GM13977 (cell line): ENCODE measurements around the gene CPEB4.
A peak's percentile ranks its signal among the peaks of the same experiment; 100 is the strongest.

ENCODE experiments used
- DNase-seq: peaks from one replicate; pipeline ENCODE4 v3.0.0; 2012; ENCODE audit warnings: low spot score
- CTCF ChIP-seq: IDR thresholded peaks from 2 replicates; pipeline ENCODE4 v1.5.1; 2012; ENCODE audit warnings: mild to moderate bottlenecking, control low read depth; ENCODE audit not compliant: insufficient read depth; ENCODE audit errors: extremely low read depth, missing control alignments
- in situ Hi-C: fragments of 300-500 bp; cut with MboI; formaldehyde crosslinking; loops from one replicate; pipeline ENCODE4 v1.12.0; 2022; ENCODE audit warnings: low sequenced_read_pairs, low pct_unique_long_range_greater_than_20kb, mixed read lengths, inconsistent platforms; ENCODE audit not compliant: unreplicated experiment

Gene CPEB4

DNA sequence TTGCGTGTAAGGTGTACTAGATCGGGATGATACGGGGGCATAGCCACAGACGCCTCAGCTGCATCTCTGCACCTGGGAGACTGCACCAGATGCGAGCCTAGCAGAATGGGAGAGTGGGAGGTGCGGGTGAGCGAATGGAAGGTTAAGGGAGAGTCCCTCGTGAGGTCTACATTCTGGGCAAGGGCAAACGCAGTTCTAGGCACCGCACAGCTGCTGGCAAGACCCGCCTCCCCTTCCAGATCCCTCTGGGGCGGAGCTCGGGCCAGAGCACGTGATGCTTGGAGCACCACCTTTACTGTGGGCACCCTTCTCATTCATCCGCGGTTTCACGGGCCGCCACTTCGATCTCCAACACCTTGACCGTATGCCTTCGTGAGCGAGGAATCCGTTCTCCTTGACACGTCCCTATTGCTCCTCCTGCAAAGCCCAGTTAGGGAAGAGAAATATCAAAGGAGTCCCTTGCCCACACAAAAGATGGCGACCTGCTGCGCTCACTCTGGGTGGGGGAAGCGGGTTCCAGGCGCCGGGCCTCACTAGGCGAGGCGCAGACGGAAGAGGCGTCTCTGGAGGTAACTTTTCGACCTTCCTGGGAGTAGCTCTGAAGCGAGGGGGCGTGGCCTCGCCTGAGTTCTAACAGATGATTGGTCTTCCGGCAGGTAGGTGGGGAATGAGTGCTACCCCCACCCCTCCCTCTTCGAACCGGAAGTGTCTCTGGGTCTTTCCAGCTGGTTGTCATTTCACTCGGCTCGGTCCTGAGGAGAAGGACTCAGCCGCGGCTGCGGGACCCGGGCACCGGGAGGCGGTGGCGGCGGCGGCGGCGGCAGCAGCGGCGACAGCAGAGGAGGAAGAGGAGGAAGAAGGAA, at the start of gene CPEB4:
CPEB4 (plus strand) TSS at position 740 of the 863 bp plus-strand sequence. CDS start 1,385 bp downstream, outside the sequence.
- DNase-seq, result peak; percentile 98
- in situ Hi-C loops, result no loop called here
- no peak for TF ChIP-seq CTCF

GRCh38 chr5:173839117-173839713, 48.9 kb upstream of the CPEB4 start:
- DNase-seq, result no peak
- no peak for TF ChIP-seq CTCF
- in situ Hi-C loops, result no loop called here

DNA sequence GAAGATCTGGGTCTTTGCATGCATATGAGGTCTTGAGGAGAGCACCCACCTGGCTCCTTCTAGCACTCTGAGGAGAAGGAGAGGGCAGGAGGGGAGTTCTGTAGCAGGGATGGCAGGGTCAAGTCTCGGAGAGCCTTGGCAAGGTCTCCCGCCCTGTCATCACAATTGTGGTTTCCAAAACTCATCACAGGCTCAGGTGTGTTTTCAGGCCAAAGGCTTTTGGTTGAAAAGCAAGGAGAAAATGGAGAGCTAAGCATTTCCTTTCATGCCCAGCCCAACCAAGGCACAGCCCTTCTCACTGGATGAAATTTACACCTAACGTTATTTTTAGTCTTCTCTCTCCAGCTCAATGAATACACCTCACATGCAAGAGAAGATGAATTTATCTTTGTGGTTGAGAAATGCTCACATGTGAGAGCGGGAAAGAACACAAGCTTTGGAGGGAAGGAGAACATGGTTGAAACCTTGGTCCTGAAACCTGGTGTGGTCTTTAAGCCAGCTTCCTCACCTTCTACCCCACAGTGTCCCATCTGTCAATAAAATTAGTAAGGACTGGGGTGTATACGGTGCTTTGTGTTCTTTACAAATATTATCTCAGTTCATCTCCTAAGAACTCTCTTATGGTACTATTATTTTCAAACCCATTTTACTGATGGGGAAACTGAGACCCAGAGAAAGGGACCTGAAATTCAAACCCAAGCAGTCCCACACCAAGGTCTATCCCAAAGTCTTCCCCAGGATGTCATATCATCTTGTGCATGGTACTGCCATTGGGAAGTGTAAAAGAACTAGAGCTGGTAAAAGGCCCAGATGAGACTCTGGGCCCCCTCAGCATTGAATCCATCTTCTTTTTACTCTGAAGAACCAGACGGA, 47.8 kb upstream of the CPEB4 start:
- no peak for DNase-seq
- TF ChIP-seq CTCF, result no peak
- in situ Hi-C loops, result no loop called here

GRCh38 chr5:173841710-173842109, 46.4 kb upstream of the CPEB4 start:
- in situ Hi-C loops, result no loop called here
- TF ChIP-seq CTCF, result no peak
- DNase-seq, result no peak

- in situ Hi-C loops, result no loop called here
- no peak for TF ChIP-seq CTCF
- DNase-seq, result no peak
These were observed 44.4 kb upstream of the CPEB4 start for GRCh38 chr5:173843794-173844193.

DNA sequence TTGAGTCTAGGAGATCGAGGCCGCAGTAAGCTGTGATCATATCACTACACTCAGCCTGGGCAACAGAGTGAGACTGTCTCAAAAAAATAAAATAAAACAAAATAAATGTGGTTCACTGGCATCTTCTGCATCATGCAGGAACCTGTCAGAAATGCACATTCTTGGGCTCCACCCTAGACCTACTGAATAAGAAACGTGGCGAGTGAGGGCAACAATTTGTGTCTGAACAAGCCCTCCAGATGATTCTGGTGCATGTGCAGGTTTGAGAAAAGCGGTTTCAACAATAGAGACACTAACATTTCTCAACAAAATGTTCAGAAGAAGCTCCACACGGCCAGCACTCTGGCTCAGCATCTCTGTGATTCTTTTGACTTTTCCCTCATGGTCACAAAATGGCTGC, 42.8 kb upstream of the CPEB4 start:
- in situ Hi-C loops, result no loop called here
- no peak for TF ChIP-seq CTCF
- no peak for DNase-seq
